SK-N-SH (cell line): ENCODE measurements around the gene MIGA1. TPM values are rescaled to one million over a fixed set of nuclear protein-coding genes. Genes with fewer than 3 reads are reported as not detected.

ENCODE experiments used
- CTCF ChIA-PET: fragments of 300-600, 350-600 bp; formaldehyde crosslinking; extraction: SDS; loops from one replicate; lab custom pipeline; 2021; lab: Yijun Ruan, JAX
- POLR2A ChIA-PET: fragments of 350-600 bp; sonication (Branson Sonifier 250); formaldehyde crosslinking; extraction: SDS; loops from one replicate; lab custom pipeline; 2020; ENCODE audit warnings: antibody characterized with exemption, inconsistent platforms; lab: Yijun Ruan, JAX
- DNase-seq: peaks from one replicate; pipeline ENCODE4 v3.0.0; 2012
- H2AFZ ChIP-seq: fragments of 200-600 bp; sonication (generic); 2 replicates; pipeline ENCODE4 v1.8.1; 2016; ENCODE audit warnings: antibody characterized with exemption, mild to moderate bottlenecking, low read depth
- H3F3A ChIP-seq: fragments of 200-600 bp; sonication (generic); replicated peaks from 2 replicates; pipeline ENCODE3; 2016; ENCODE audit warnings: antibody characterized with exemption, mild to moderate bottlenecking; ENCODE audit not compliant: insufficient read depth
- H3K27ac ChIP-seq, 2 experiments: fragments of 200-500 bp in 1 of 2; fragments of 200-600 bp in 1 of 2; sonication (Bioruptor generic) in 1 of 2; sonication (generic), shearing (Covaris generic) in 1 of 2; 2 replicates each; pipeline versions ENCODE4 v1.5.1 to v1.6.1; 2014 to 2016; ENCODE audit warnings: low read depth in 2 of 2, inconsistent platforms in 1 of 2, low read length in 1 of 2, mild to moderate bottlenecking in 1 of 2, mixed read lengths in 1 of 2
- H3K27me3 ChIP-seq: fragments of 200-600 bp; sonication (generic), shearing (Covaris generic); 2 replicates; pipeline ENCODE4 v1.6.1; 2016; ENCODE audit warnings: mixed run types; ENCODE audit not compliant: insufficient read depth
- H3K36me3 ChIP-seq, 2 experiments: fragments of 200-500 bp in 1 of 2; fragments of 200-600 bp in 1 of 2; sonication (Bioruptor generic) in 1 of 2; sonication (generic) in 1 of 2; replicated peaks in 1 of 2; 2 replicates each; pipeline versions ENCODE3 to v1.5.1; 2014 to 2016; ENCODE audit warnings: low read length in 1 of 2, mild to moderate bottlenecking in 1 of 2; ENCODE audit not compliant: insufficient read depth in 2 of 2, control insufficient read depth in 1 of 2
- H3K4me1 ChIP-seq, 2 experiments: fragments of 200-500 bp in 1 of 2; fragments of 200-600 bp in 1 of 2; sonication (Bioruptor generic) in 1 of 2; sonication (generic), shearing (Covaris generic) in 1 of 2; 2 replicates each; pipeline versions ENCODE4 v1.5.1 to v1.6.1; 2014 to 2016; ENCODE audit warnings: low read depth in 1 of 2, low read length in 1 of 2, mixed run types in 1 of 2; ENCODE audit not compliant: insufficient read depth in 2 of 2, control insufficient read depth in 1 of 2
- H3K4me2 ChIP-seq: fragments of 200-600 bp; sonication (generic), shearing (Covaris generic); 2 replicates; pipeline ENCODE4 v1.6.1; 2017; ENCODE audit warnings: mixed run types
- H3K4me3 ChIP-seq, 2 experiments: fragments of 200-500 bp in 1 of 2; fragments of 200-600 bp in 1 of 2; sonication (Bioruptor generic) in 1 of 2; sonication (generic), shearing (Covaris generic) in 1 of 2; 2 replicates each; pipeline versions ENCODE4 v1.5.1 to v1.8.1; 2014 to 2016; ENCODE audit warnings: low read depth in 2 of 2, inconsistent platforms in 1 of 2, low read length in 1 of 2, mild to moderate bottlenecking in 1 of 2, mixed read lengths in 1 of 2, moderate library complexity in 1 of 2
- H3K79me2 ChIP-seq: fragments of 200-600 bp; sonication (generic); 2 replicates; pipeline ENCODE4 v1.8.1; 2017; ENCODE audit warnings: mild to moderate bottlenecking; ENCODE audit not compliant: insufficient read depth
- H3K9ac ChIP-seq: fragments of 200-600 bp; sonication (generic); 2 replicates; pipeline ENCODE4 v1.6.1; 2017; ENCODE audit warnings: mixed run types
- H3K9me2 ChIP-seq: fragments of 200-600 bp; sonication (generic); 2 replicates; pipeline ENCODE4 v1.6.1; 2017; ENCODE audit warnings: mixed run types
- H3K9me3 ChIP-seq: fragments of 200-600 bp; sonication (generic); 2 replicates; pipeline ENCODE4 v1.6.1; 2017; ENCODE audit warnings: mixed run types, mild to moderate bottlenecking, moderate library complexity
- H4K20me1 ChIP-seq: fragments of 200-600 bp; sonication (generic); 2 replicates; pipeline ENCODE4 v1.6.1; 2017; ENCODE audit warnings: mild to moderate bottlenecking, mixed run types; ENCODE audit not compliant: insufficient read depth
- ELF1 ChIP-seq: IDR thresholded peaks from 2 replicates; pipeline ENCODE4 v1.4.0; 2012
- EP300 ChIP-seq, 2 experiments: IDR thresholded peaks; 2 replicates each; pipeline versions ENCODE4 v1.4.0 to v1.6.1; 2012; ENCODE audit warnings: borderline replicate concordance in 1 of 2, low read depth in 1 of 2, low read length in 1 of 2
- EZH2phosphoT487 ChIP-seq: fragments of 200-600 bp; sonication (generic); IDR thresholded peaks from 2 replicates; pipeline ENCODE4 v1.6.1; 2017; ENCODE audit warnings: low read depth, mixed run types, mild to moderate bottlenecking, antibody characterized with exemption, moderate library complexity, borderline replicate concordance
- FOSL2 ChIP-seq: IDR thresholded peaks from 2 replicates; pipeline ENCODE4 v1.4.0; 2012; ENCODE audit warnings: low read depth, mild to moderate bottlenecking, moderate library complexity, borderline replicate concordance
- GABPA ChIP-seq: IDR thresholded peaks from 2 replicates; pipeline ENCODE4 v1.4.0; 2012; ENCODE audit warnings: low read depth, mild to moderate bottlenecking
- MEF2A ChIP-seq: IDR thresholded peaks from 2 replicates; pipeline ENCODE4 v1.4.0; 2012; ENCODE audit warnings: low read depth, borderline replicate concordance
- POLR2AphosphoS5 ChIP-seq: IDR thresholded peaks from 2 replicates; pipeline ENCODE4 v1.6.1; 2012; ENCODE audit warnings: low read depth, low read length
- RCOR1 ChIP-seq: fragments of 150-350 bp; IDR thresholded peaks from 2 replicates; pipeline ENCODE4 v1.6.1; 2017; ENCODE audit warnings: antibody characterized with exemption, low read length
- RXRA ChIP-seq: IDR thresholded peaks from 2 replicates; pipeline ENCODE4 v1.4.0; 2012; ENCODE audit warnings: low read depth, mild to moderate bottlenecking, borderline replicate concordance
- WGBS: methylation state at CpG from one replicate; pipeline ENCODE4 v1.1.6; 2017; ENCODE audit warnings: low lambda C conversion rate; 5-methylcytosine and 5-hydroxymethylcytosine counted together
- polyA plus RNA-seq, 3 experiments: library from polyadenylated mRNA; depleted of rRNA; stranded (reverse); fragments of >200 nt; gene quantifications; 2 replicates each; pipeline ENCODE4 v1.2.3, GENCODE V29; 2012
- TF ChIP-seq, protein P1 (sequence below): fragments of 150-350 bp; IDR thresholded peaks from 2 replicates; pipeline ENCODE4 v1.6.1; 2016; ENCODE audit warnings: mild to moderate bottlenecking, low read depth, low read length
- TF ChIP-seq, protein P2 (sequence below): fragments of 150-350 bp; IDR thresholded peaks from 2 replicates; pipeline ENCODE4 v1.6.1; 2017; ENCODE audit warnings: antibody characterized with exemption, low read length, low read depth, borderline replicate concordance
- TF ChIP-seq, protein P3 (sequence below): IDR thresholded peaks from 2 replicates; pipeline ENCODE4 v1.4.0; 2012; ENCODE audit warnings: low read depth

Gene MIGA1
- polyA plus RNA-seq, 1 of the 3 experiments (the other 2 are of a cell fraction): 2.5 TPM

DNA sequence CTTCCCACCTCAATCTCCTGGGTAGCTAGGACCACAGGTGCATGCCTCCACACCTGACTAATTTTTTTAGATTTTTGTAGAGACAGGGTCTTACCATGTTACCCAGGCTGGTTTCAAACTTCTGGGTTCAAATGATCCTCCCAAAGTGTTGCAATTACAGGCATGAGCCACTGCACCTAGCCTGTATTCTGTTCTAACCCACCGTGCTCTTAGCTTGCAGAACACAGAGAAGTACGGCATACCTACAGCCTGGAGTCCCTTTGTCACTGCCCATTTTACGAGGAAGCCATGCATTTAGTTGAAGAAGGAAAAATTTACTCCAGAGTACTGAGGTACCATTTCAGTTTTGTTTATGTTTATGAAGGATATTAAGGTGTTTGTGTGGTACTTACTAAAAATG, 79.3 kb downstream of the MIGA1 start:
- POLR2A ChIA-PET: no interaction called here
- CTCF ChIA-PET: interaction anchor here (0.8 kb wide), 1 partner anchor 31 kb away, joined by 3 read pairs; no protein-coding TSS in a partner anchor
- H3K27me3 ChIP-seq: no peaks in the 10 kb centered on the region

DNA sequence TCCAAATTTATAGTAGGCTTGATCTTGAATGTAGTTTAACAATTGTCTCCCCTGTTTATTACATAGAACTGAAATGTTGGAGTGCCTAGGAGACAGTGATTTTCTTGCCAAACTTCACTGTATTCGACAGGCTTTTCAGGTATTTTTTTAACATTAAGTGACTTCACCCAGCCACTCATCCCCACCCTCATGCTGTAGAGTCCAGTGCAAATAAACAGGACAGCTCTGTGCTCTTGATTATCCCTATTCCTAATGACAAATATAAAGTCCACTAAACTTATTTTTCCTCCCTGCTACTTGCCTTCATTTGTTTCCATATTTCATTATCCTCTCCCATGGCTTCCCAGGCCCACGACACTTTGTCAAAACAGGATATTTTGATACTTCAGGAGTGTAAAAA, 79.8 kb downstream of the MIGA1 start:
- Histone ChIP-seq H3K27me3 (no peaks in the 10 kb centered on the region), H3K9me3 (peaks cover 4% of the 10 kb centered on the region; the same call in 1 of the 2 replicates), H3K4me1 (no peaks in the 10 kb centered on the region), H3K9me2 (no peaks in the 10 kb centered on the region), H3K27ac (no peak overlapping the region), H3K36me3 (peaks cover 15 to 41% of the 10 kb centered on the region in 2 experiments), H3K9ac (no peak overlapping the region), H4K20me1 (no peaks in the 10 kb centered on the region), H2AFZ (no peak overlapping the region), H3F3A (no peaks in the 10 kb centered on the region), H3K79me2 (peaks cover 12% of the 10 kb centered on the region; the same call in 1 of the 2 replicates), H3K4me2 (no peak overlapping the region), H3K4me3 (no peak overlapping the region)
- ChIA-PET CTCF (no interaction called here), POLR2A (no interaction called here)
- WGBS: 93% methylated on average over 2 of the region's 2 CpGs
- TF ChIP-seq, protein P1, sequence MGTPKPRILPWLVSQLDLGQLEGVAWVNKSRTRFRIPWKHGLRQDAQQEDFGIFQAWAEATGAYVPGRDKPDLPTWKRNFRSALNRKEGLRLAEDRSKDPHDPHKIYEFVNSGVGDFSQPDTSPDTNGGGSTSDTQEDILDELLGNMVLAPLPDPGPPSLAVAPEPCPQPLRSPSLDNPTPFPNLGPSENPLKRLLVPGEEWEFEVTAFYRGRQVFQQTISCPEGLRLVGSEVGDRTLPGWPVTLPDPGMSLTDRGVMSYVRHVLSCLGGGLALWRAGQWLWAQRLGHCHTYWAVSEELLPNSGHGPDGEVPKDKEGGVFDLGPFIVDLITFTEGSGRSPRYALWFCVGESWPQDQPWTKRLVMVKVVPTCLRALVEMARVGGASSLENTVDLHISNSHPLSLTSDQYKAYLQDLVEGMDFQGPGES: no peak
- no peak for TF ChIP-seq ELF1
- TF ChIP-seq EP300 (IDR thresholded peaks at IDR 0.05; ENCODE audit: borderline replicate concordance in 1 of 2, low read depth in 1 of 2, low read length in 1 of 2): no peak
- TF ChIP-seq, protein P2, sequence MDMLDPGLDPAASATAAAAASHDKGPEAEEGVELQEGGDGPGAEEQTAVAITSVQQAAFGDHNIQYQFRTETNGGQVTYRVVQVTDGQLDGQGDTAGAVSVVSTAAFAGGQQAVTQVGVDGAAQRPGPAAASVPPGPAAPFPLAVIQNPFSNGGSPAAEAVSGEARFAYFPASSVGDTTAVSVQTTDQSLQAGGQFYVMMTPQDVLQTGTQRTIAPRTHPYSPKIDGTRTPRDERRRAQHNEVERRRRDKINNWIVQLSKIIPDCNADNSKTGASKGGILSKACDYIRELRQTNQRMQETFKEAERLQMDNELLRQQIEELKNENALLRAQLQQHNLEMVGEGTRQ: no peak
- TF ChIP-seq GABPA: no peak
- no peak for TF ChIP-seq FOSL2
- TF ChIP-seq RCOR1: no peak
- no peak for TF ChIP-seq POLR2AphosphoS5
- no peak for TF ChIP-seq RXRA
- DNase-seq: no peak

More for the DNA sequence above, 79.3 kb downstream of the MIGA1 start:
- no peak overlapping the region for H3K27ac ChIP-seq
- no peak overlapping the region for H3K9ac ChIP-seq
- no peaks in the 10 kb centered on the region for H3K4me1 ChIP-seq
- DNase-seq: no peak
- 96% methylated on average over 3 of the region's 3 CpGs for WGBS
- H3K4me2 ChIP-seq: no peak overlapping the region
- H3F3A ChIP-seq: no peaks in the 10 kb centered on the region
- no peak overlapping the region for H3K4me3 ChIP-seq
- H3K36me3 ChIP-seq: peaks cover 15 to 41% of the 10 kb centered on the region in 2 experiments
- H3K9me3 ChIP-seq: peaks cover 4% of the 10 kb centered on the region; the same call in 1 of the 2 replicates
- no peak overlapping the region for H2AFZ ChIP-seq
- H4K20me1 ChIP-seq: no peaks in the 10 kb centered on the region
- TF ChIP-seq, protein P3, sequence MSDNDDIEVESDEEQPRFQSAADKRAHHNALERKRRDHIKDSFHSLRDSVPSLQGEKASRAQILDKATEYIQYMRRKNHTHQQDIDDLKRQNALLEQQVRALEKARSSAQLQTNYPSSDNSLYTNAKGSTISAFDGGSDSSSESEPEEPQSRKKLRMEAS: no peak
- TF ChIP-seq POLR2AphosphoS5: no peak
- TF ChIP-seq EP300 (IDR thresholded peaks at IDR 0.05; ENCODE audit: borderline replicate concordance in 1 of 2, low read depth in 1 of 2, low read length in 1 of 2): no peak
- no peak for TF ChIP-seq MEF2A
- no peak for TF ChIP-seq EZH2phosphoT487
- TF ChIP-seq, protein P2: no peak
- peaks cover 16% of the 10 kb centered on the region; the same call in 1 of the 2 replicates for H3K79me2 ChIP-seq
- H3K9me2 ChIP-seq: no peaks in the 10 kb centered on the region
